Measurements from ENCODE around the gene STOX1.

The STOX1 gene, protein sequence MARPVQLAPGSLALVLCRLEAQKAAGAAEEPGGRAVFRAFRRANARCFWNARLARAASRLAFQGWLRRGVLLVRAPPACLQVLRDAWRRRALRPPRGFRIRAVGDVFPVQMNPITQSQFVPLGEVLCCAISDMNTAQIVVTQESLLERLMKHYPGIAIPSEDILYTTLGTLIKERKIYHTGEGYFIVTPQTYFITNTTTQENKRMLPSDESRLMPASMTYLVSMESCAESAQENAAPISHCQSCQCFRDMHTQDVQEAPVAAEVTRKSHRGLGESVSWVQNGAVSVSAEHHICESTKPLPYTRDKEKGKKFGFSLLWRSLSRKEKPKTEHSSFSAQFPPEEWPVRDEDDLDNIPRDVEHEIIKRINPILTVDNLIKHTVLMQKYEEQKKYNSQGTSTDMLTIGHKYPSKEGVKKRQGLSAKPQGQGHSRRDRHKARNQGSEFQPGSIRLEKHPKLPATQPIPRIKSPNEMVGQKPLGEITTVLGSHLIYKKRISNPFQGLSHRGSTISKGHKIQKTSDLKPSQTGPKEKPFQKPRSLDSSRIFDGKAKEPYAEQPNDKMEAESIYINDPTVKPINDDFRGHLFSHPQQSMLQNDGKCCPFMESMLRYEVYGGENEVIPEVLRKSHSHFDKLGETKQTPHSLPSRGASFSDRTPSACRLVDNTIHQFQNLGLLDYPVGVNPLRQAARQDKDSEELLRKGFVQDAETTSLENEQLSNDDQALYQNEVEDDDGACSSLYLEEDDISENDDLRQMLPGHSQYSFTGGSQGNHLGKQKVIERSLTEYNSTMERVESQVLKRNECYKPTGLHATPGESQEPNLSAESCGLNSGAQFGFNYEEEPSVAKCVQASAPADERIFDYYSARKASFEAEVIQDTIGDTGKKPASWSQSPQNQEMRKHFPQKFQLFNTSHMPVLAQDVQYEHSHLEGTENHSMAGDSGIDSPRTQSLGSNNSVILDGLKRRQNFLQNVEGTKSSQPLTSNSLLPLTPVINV

DNA sequence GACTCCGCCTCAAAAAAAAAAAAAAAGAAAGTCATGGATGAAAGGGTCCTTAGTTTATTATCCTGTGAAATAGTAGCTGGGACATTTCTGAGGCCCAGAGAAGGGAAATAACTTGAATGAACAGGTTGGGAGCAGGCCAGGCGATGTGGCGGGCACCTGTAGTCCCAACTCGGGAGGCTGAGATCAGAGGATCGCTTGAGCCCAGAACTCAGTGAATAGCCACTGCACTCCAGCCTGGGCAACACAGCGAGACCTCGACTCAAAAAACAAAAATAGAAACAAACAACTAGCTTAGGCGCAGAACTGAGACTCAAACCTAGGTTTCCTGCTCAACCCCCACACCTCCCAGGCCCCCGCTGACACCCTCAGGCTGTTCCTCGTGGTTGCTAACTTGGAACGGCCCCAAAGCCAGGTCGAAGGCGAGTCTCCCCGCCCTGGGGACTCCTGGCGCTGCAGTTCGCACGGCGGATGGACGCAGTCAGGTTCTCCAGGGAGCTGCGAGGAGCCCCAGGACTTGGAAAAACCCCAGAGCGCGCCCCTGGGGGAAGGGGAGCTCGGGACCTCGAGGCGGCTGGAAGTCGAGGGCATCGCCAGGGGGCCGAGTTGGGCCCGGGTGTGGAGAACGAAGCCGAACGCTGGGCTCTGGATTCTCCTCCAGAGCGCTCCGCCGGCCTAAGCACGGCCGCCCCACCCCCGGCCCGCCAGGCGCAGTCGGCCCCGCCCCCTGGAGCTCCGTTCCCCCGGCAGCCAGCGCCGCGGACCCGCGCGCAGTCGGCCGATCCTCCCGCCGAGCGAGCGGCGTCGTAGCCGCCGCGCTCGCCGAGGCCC is at the start of gene STOX1:
TSS of gene STOX1 (plus strand) at position 768 of the 828 bp plus-strand sequence. CDS start 93 bp downstream, outside the sequence.
- TF ChIP-seq CTCF (IDR thresholded peaks at IDR 0.05; ENCODE audit: low read depth, low read length): no peak
- peak within 1 kb of the TSS; percentile 67 for H3K4me3 ChIP-seq (ENCODE audit: low read depth, low read length)

DNA sequence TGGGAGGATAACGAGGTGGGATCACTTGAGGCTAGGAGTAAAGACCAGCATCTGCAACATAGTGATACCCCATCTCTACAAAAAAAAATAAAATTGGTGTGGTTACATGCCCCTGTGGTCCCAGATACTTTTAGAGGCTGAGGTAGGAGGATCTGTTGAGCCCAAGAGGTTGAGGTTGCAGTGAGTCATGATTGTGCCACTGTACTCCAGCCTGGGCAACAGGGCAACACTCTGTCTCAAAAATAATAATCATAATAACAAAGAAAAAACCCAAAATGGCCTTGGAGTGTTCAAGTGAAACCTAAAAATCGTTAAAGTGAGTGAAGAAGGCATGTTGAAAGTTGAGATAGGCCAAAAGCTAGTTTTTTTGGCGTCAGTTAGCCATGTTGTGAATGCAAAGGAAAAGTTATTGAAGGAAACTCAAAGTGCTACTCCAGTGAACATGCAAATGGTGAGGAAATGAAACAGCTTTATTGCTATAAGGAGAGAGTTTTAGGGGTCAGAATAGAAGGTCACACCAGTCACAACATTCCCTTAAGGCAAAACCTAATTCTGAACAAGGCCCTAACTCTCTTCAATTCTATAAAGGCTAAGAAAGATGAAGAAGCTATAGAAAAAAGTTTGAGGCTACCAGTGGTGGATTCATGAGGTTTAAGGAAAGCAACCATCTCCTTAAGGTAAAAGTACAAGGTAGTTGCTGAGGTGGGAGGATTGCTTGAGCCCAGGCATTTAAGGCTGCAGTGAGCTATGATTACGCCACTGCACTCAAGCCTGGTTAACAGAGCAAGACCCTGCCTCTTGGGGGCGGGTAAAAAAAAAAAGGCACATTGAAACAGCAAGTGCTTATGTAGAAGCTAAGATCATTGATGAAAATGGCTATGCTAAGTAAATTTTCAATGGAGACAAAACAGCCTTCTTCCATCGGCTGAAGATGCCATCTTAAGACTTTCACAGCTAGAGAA is 45.4 kb upstream of the STOX1 start:
- no peak for TF ChIP-seq CTCF (IDR thresholded peaks at IDR 0.05; ENCODE audit: low read depth, low read length)
- no peak overlapping the region for H3K4me3 ChIP-seq (ENCODE audit: low read depth, low read length)

DNA sequence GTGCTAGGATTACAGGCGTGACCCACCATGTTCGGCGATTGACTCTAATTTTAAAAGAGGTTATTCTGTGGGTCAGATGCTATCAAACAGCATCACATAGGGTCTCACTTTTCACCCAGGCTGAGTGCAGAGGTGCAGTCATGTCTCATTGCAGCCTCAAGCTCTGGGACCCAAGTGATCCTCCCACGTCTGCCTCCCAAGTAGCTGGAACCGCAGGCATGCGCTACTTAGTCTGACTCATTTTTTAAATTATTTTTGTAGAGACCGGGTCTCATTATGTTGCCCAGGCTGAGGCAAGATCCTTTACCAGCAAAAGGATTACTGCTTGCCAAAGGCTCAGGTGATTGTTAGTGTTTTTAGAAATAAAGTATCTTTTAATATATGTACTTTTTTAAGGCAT is 42.9 kb upstream of the STOX1 start:
- no peak overlapping the region for H3K4me3 ChIP-seq (ENCODE audit: low read depth, low read length)
- no peak for TF ChIP-seq CTCF (IDR thresholded peaks at IDR 0.05; ENCODE audit: low read depth, low read length)

GRCh38 chr10:68787813-68788212 is 39.5 kb upstream of the STOX1 start:
- no peak overlapping the region for H3K4me3 ChIP-seq (ENCODE audit: low read depth, low read length)
- TF ChIP-seq CTCF (IDR thresholded peaks at IDR 0.05; ENCODE audit: low read depth, low read length): no peak

- H3K4me3 ChIP-seq (ENCODE audit: low read depth, low read length): no peak overlapping the region
- TF ChIP-seq CTCF (IDR thresholded peaks at IDR 0.05; ENCODE audit: low read depth, low read length): no peak
These were observed 36.9 kb upstream of the STOX1 start for GRCh38 chr10:68790476-68790875.

DNA sequence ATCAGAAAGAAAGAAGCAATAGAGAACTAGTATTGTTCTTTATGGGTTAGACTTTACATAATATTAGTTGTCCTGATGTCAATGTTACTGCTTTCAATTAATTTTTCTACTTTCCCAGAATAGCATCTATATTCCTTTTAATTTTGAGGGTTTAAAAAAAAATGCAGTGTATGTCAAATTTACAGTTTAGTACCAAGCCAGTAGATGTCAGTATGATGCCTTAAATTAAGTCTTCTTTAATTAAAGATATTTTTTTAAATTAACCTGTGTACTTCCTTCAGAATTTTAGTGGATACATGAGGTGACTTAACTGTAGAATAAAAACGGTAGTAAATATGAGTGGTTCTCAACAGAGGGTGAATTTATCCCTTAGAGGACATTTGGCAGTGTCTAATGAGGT is 35.2 kb upstream of the STOX1 start:
- no peak for TF ChIP-seq CTCF (IDR thresholded peaks at IDR 0.05; ENCODE audit: low read depth, low read length)
- H3K4me3 ChIP-seq (ENCODE audit: low read depth, low read length): no peak overlapping the region
